A549 (cell line): Measurements from ENCODE around the gene TMEM41B. TPM values are rescaled to one million over a fixed set of nuclear protein-coding genes. Genes with fewer than 3 reads are reported as not detected.
A peak's percentile ranks its signal among the peaks of the same experiment; 100 is the strongest.

Source experiments
- ATAC-seq, 2 experiments: fragments of 200-7000 bp in 1 of 2; fragments of >200 bp in 1 of 2; cut with Nextera tagmentation in 1 of 2; cut with Tn5 transposase in 1 of 2; 3 replicates each; pipeline versions ENCODE4 v1.8.0 to v1.9.1; 2018 to 2020; ENCODE audit warnings: mild to moderate bottlenecking in 1 of 2, moderate library complexity in 1 of 2
- CTCF ChIA-PET: fragments of 300-600 bp; sonication (Branson Sonifier 250); formaldehyde crosslinking; extraction: SDS; loops from one replicate; lab custom pipeline; 2021; ENCODE audit warnings: antibody characterized with exemption, inconsistent platforms; lab: Yijun Ruan, JAX
- POLR2A ChIA-PET: fragments of 350-600 bp; formaldehyde crosslinking; extraction: SDS; loops from one replicate; lab custom pipeline; 2021; ENCODE audit warnings: antibody characterized with exemption, inconsistent platforms; lab: Yijun Ruan, JAX
- DNase-seq, 2 experiments: peaks; one replicate each; pipeline versions ENCODE4 v3.0.0 to v3.0.0-alpha.2; 2011 to 2016; ENCODE audit warnings: low read depth in 1 of 2, low spot score in 1 of 2
- FAIRE-seq: peaks from 2 replicates; lab custom pipeline; 2011; peaks lifted over from hg19 to GRCh38; lab: Jason Lieb, UNC
- H3K27ac ChIP-seq, 2 experiments: fragments of >200 bp; sonication (Bioruptor Twin); formaldehyde crosslinking; 3 replicates each; pipeline ENCODE4 v1.5.1; 2016 to 2017
- H3K4me1 ChIP-seq: fragments of >200 bp; sonication (Bioruptor Twin); formaldehyde crosslinking; 3 replicates; pipeline ENCODE4 v1.6.1; 2016
- H3K4me2 ChIP-seq: fragments of >200 bp; sonication (Bioruptor Twin); formaldehyde crosslinking; 3 replicates; pipeline ENCODE4 v1.6.1; 2016
- H3K4me3 ChIP-seq: fragments of >200 bp; sonication (Bioruptor Twin); formaldehyde crosslinking; 3 replicates; pipeline ENCODE4 v1.5.1; 2016
- H3K9me3 ChIP-seq: fragments of >200 bp; sonication (Bioruptor Twin); formaldehyde crosslinking; 3 replicates; pipeline ENCODE4 v1.6.1; 2016
- ATOH8 ChIP-seq: fragments of 250-450 bp; sonication (Bioruptor Pico); IDR thresholded peaks from 2 replicates; pipeline ENCODE4 v1.5.0; 2020; ENCODE audit warnings: low read depth, mild to moderate bottlenecking, moderate library complexity
- BCL3 ChIP-seq: fragments of >200 bp; sonication (Bioruptor Twin); formaldehyde crosslinking; IDR thresholded peaks from 3 replicates; pipeline ENCODE4 v1.6.1; 2016
- CHD2 ChIP-seq: fragments of 150-350 bp; IDR thresholded peaks from 2 replicates; pipeline ENCODE4 v1.6.1; 2014; ENCODE audit warnings: low read length; ENCODE audit not compliant: partially characterized antibody
- CHD4 ChIP-seq: fragments of 200-600 bp; sonication (generic); IDR thresholded peaks from 2 replicates; pipeline ENCODE4 v1.6.1; 2016; ENCODE audit warnings: antibody characterized with exemption, mild to moderate bottlenecking, borderline replicate concordance
- EHF ChIP-seq: fragments of 250-450 bp; sonication (Bioruptor Pico); IDR thresholded peaks from 2 replicates; pipeline ENCODE4 v1.5.0; 2020; ENCODE audit warnings: mild to moderate bottlenecking
- ELK1 ChIP-seq: fragments of 150-350 bp; IDR thresholded peaks from 2 replicates; pipeline ENCODE4 v1.6.1; 2014; ENCODE audit warnings: low read depth, mild to moderate bottlenecking, low read length
- ESRRA ChIP-seq: fragments of 150-350 bp; IDR thresholded peaks from 2 replicates; pipeline ENCODE4 v1.6.1; 2014; ENCODE audit warnings: mild to moderate bottlenecking, low read length, borderline replicate concordance
- FOSL2 ChIP-seq, 2 experiments: fragments of 450-650 bp in 1 of 2; fragments of >200 bp in 1 of 2; sonication (Bioruptor Twin) in 1 of 2; formaldehyde crosslinking; IDR thresholded peaks; 2 replicates each; pipeline versions ENCODE4 v1.5.0 to v1.6.1; 2016 to 2020; ENCODE audit warnings: mild to moderate bottlenecking in 1 of 2, moderate library complexity in 1 of 2
- FOXS1 ChIP-seq: fragments of 250-450 bp; sonication (Bioruptor Pico); IDR thresholded peaks from 2 replicates; pipeline ENCODE4 v1.5.0; 2020; ENCODE audit warnings: mild to moderate bottlenecking, moderate library complexity
- GATA3 ChIP-seq: IDR thresholded peaks from 2 replicates; pipeline ENCODE4 v1.6.1; 2012; ENCODE audit warnings: borderline replicate concordance
- HDAC2 ChIP-seq: fragments of 200-600 bp; sonication (generic); IDR thresholded peaks from 2 replicates; pipeline ENCODE4 v1.6.1; 2016
- HEYL ChIP-seq: fragments of 250-450 bp; sonication (Bioruptor Pico); IDR thresholded peaks from 2 replicates; pipeline ENCODE4 v1.8.0; 2021; ENCODE audit warnings: mild to moderate bottlenecking, moderate library complexity
- HOXB13 ChIP-seq: fragments of 250-450 bp; sonication (Bioruptor Pico); IDR thresholded peaks from 2 replicates; pipeline ENCODE4 v1.5.0; 2020; ENCODE audit warnings: low read depth, mild to moderate bottlenecking, moderate library complexity
- HOXB5 ChIP-seq: fragments of 250-450 bp; sonication (Bioruptor Pico); IDR thresholded peaks from 2 replicates; pipeline ENCODE4 v1.5.0; 2020; ENCODE audit warnings: mild to moderate bottlenecking, moderate library complexity
- JUN ChIP-seq, 2 experiments: fragments of >200 bp; sonication (Bioruptor Twin); formaldehyde crosslinking; IDR thresholded peaks; 2 replicates in 1 of 2; 3 replicates in 1 of 2; pipeline ENCODE4 v1.6.1; 2016 to 2017
- KDM5A ChIP-seq: fragments of 200-600 bp; sonication (generic); IDR thresholded peaks from 2 replicates; pipeline ENCODE4 v1.6.1; 2016; ENCODE audit warnings: antibody characterized with exemption, mild to moderate bottlenecking
- MAX ChIP-seq: IDR thresholded peaks from 2 replicates; pipeline ENCODE4 v1.6.1; 2012
- PHF8 ChIP-seq: fragments of 200-600 bp; sonication (generic); IDR thresholded peaks from 2 replicates; pipeline ENCODE4 v1.6.1; 2016; ENCODE audit warnings: low read depth, mild to moderate bottlenecking, antibody characterized with exemption, moderate library complexity, borderline replicate concordance
- POLR2A ChIP-seq: IDR thresholded peaks from 2 replicates; pipeline ENCODE4 v1.6.1; 2012; ENCODE audit warnings: mild to moderate bottlenecking, low read length
- RAD21 ChIP-seq, 2 experiments: fragments of >200 bp in 1 of 2; sonication (Bioruptor Twin) in 1 of 2; formaldehyde crosslinking in 1 of 2; IDR thresholded peaks in 1 of 2; conservative IDR thresholded peaks in 1 of 2; 2 replicates in 1 of 2; 3 replicates in 1 of 2; pipeline ENCODE4 v1.6.1; 2012 to 2018; ENCODE audit warnings: inconsistent platforms in 1 of 2
- RARB ChIP-seq: fragments of 250-450 bp; sonication (Bioruptor Pico); IDR thresholded peaks from 2 replicates; pipeline ENCODE4 v1.8.0; 2021; ENCODE audit warnings: mild to moderate bottlenecking, moderate library complexity
- RNF2 ChIP-seq: fragments of 200-600 bp; sonication (generic); IDR thresholded peaks from 2 replicates; pipeline ENCODE4 v1.6.1; 2016; ENCODE audit warnings: low read depth, mild to moderate bottlenecking, antibody characterized with exemption, moderate library complexity, borderline replicate concordance
- TP53 ChIP-seq: fragments of 250-450 bp; sonication (Bioruptor Pico); IDR thresholded peaks from 2 replicates; pipeline ENCODE4 v1.5.0; 2021; ENCODE audit warnings: mild to moderate bottlenecking, moderate library complexity
- ZNF302 ChIP-seq: fragments of 250-450 bp; sonication (Bioruptor Pico); IDR thresholded peaks from 2 replicates; pipeline ENCODE4 v1.9.0; 2021; ENCODE audit warnings: inconsistent platforms, mild to moderate bottlenecking, moderate library complexity
- ZSCAN20 ChIP-seq: fragments of 250-450 bp; sonication (Bioruptor Pico); IDR thresholded peaks from 2 replicates; pipeline ENCODE4 v1.8.0; 2022; ENCODE audit warnings: mild to moderate bottlenecking, moderate library complexity
- WGBS: methylation state at CpG from one replicate; pipeline ENCODE4 v1.1.6; 2017; ENCODE audit errors: missing lambda C conversion rate; 5-methylcytosine and 5-hydroxymethylcytosine counted together
- polyA plus RNA-seq, 4 experiments: library from polyadenylated mRNA; depleted of rRNA in 3 of 4; stranded (reverse); fragments of >200 nt; fragmentation: RNase III in 1 of 4; extraction: RNeasy Plus Mini Kit Qiagen cat#74134 plus additional on column Dnase treatment in 1 of 4; gene quantifications; 2 replicates in 3 of 4; 3 replicates in 1 of 4; pipeline ENCODE4 v1.2.3, GENCODE V29; 2011 to 2017
- TF ChIP-seq, protein P1 (sequence below): fragments of >200 bp; sonication (Bioruptor Twin); formaldehyde crosslinking; IDR thresholded peaks from 2 replicates; pipeline ENCODE4 v1.6.1; 2016
- TF ChIP-seq, protein P2 (sequence below): fragments of 450-650 bp; IDR thresholded peaks from 2 replicates; pipeline ENCODE4 v1.6.1; 2014; ENCODE audit warnings: antibody characterized with exemption
- TF ChIP-seq, protein P3 (sequence below): fragments of 250-450 bp; sonication (Bioruptor Pico); IDR thresholded peaks from 2 replicates; pipeline ENCODE4 v1.5.0; 2021; ENCODE audit warnings: mild to moderate bottlenecking, moderate library complexity, borderline replicate concordance
- TF ChIP-seq, protein P4 (sequence below): IDR thresholded peaks from 2 replicates; pipeline ENCODE4 v1.6.1; 2012; ENCODE audit warnings: low read depth, borderline replicate concordance

Gene TMEM41B
- polyA plus RNA-seq, 2 of the 4 experiments (the other 2 are of a cell fraction): 51.6 to 71.4 TPM

DNA sequence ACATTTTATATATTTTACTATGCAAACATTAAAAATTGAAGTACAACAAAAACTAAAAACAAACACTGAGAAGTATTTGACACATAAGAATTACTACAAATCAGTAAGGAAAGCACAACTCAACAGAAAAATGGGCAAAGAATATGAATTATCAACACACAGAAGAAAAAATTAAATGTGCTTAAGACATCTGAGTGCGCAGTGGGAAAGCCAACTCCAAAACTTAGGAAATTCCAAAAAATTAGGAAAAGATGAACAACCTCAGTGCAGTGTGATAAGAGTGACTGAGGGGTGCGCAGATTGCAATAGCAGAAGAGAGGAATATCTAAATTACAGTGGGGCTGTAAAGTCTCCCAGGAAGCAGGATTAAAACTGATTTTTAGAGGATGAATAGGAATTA, 1.9 kb upstream of the TMEM41B start:
- TF ChIP-seq, protein P1, sequence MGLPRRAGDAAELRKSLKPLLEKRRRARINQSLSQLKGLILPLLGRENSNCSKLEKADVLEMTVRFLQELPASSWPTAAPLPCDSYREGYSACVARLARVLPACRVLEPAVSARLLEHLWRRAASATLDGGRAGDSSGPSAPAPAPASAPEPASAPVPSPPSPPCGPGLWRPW: no peak
- TF ChIP-seq HOXB5 (CRISPR knock-in tag): no peak
- no peak for TF ChIP-seq EHF (CRISPR knock-in tag)
- no peak for TF ChIP-seq RARB (CRISPR knock-in tag)
- no peak for TF ChIP-seq RNF2
- no peak for TF ChIP-seq GATA3
- no peak for TF ChIP-seq ATOH8
- TF ChIP-seq HOXB13: no peak
- TF ChIP-seq, protein P2, sequence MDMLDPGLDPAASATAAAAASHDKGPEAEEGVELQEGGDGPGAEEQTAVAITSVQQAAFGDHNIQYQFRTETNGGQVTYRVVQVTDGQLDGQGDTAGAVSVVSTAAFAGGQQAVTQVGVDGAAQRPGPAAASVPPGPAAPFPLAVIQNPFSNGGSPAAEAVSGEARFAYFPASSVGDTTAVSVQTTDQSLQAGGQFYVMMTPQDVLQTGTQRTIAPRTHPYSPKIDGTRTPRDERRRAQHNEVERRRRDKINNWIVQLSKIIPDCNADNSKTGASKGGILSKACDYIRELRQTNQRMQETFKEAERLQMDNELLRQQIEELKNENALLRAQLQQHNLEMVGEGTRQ: no peak
- no peak for TF ChIP-seq TP53 (CRISPR knock-in tag)
- Histone ChIP-seq H3K4me3 (no peak overlapping the region), H3K27ac (peak overlapping the region in 1 of 2 experiments; percentile 42; a peak in 1 of 6 replicates), H3K9me3 (no peaks in the 10 kb centered on the region), H3K4me2 (no peak overlapping the region), H3K4me1 (peaks cover 47% of the 10 kb centered on the region)
- ChIA-PET POLR2A (interaction anchor here (1.7 kb wide), 1 partner anchor 145 kb away, joined by 9 read pairs; the partner anchor contains the start of gene ZNF143), CTCF (interaction anchor here (1.2 to 1.4 kb wide), 2 partner anchors 8 to 10 kb away, joined by 3 read pairs; no protein-coding TSS in a partner anchor)
- no peak for ATAC-seq
- no peak for DNase-seq
- no peak for FAIRE-seq
- WGBS: 92% methylated on average over 2 of the region's 2 CpGs

GRCh38 chr11:9315078-9315688, 790 bp upstream of the TMEM41B start:
- Histone ChIP-seq H3K9me3 (no peaks in the 10 kb centered on the region), H3K4me1 (peaks cover 46% of the 10 kb centered on the region), H3K4me2 (peak overlapping the region; percentile 97), H3K4me3 (peak overlapping the region; percentile 78), H3K27ac (peak overlapping the region; percentile 93 to 96)
- ATAC-seq: peak in 1 of 2 experiments; percentile 11; a peak in 1 of 6 replicates
- POLR2A ChIA-PET: interaction anchor here (0.8 to 1.7 kb wide), 7 partner anchors 11 to 146 kb away, joined by 3 to 11 read pairs (median 4); partner anchors contain the start of genes IPO7 and ZNF143
- CTCF ChIA-PET: interaction anchor here (0.8 to 1.6 kb wide), 10 partner anchors 8 to 595 kb away, joined by 3 to 9 read pairs (median 3); partner anchors contain the start of gene IPO7
- no peak for FAIRE-seq
- 70% methylated on average over 16 of the region's 16 CpGs for WGBS
- peak in 1 of 2 experiments; percentile 28 for DNase-seq
- no peak for TF ChIP-seq HOXB13
- TF ChIP-seq ESRRA: no peak
- no peak for TF ChIP-seq HDAC2
- no peak for TF ChIP-seq MAX
- no peak for TF ChIP-seq ZSCAN20
- no peak for TF ChIP-seq FOSL2 (IDR thresholded peaks at IDR 0.05)
- no peak for TF ChIP-seq FOSL2 (CRISPR knock-in tag; IDR thresholded peaks at IDR 0.05)
- TF ChIP-seq HEYL (CRISPR knock-in tag): 0 out of 2 replicates have a peak, but pooled peaks have one; percentile 23
- TF ChIP-seq PHF8: 0 out of 2 replicates have a peak, but pooled peaks have one; percentile 22
- no peak for TF ChIP-seq GATA3
- TF ChIP-seq ZNF302 (CRISPR knock-in tag): 0 out of 2 replicates have a peak, but pooled peaks have one; percentile 31
- no peak for TF ChIP-seq JUN (IDR thresholded peaks at IDR 0.05)
- no peak for TF ChIP-seq ELK1
- TF ChIP-seq, protein P3, sequence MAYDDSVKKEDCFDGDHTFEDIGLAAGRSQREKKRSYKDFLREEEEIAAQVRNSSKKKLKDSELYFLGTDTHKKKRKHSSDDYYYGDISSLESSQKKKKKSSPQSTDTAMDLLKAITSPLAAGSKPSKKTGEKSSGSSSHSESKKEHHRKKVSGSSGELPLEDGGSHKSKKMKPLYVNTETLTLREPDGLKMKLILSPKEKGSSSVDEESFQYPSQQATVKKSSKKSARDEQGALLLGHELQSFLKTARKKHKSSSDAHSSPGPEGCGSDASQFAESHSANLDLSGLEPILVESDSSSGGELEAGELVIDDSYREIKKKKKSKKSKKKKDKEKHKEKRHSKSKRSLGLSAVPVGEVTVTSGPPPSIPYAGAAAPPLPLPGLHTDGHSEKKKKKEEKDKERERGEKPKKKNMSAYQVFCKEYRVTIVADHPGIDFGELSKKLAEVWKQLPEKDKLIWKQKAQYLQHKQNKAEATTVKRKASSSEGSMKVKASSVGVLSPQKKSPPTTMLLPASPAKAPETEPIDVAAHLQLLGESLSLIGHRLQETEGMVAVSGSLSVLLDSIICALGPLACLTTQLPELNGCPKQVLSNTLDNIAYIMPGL: no peak
- no peak for TF ChIP-seq CHD2
- no peak for TF ChIP-seq FOXS1 (CRISPR knock-in tag)
- TF ChIP-seq CHD4: no peak
- TF ChIP-seq BCL3: no peak; the same call in 2 of the 3 replicates
- TF ChIP-seq KDM5A: no peak
- no peak for TF ChIP-seq RAD21 (conservative IDR thresholded peaks at IDR 0.05 in 1 of 2, IDR thresholded peaks at IDR 0.05 in 1 of 2)
- TF ChIP-seq, protein P4, sequence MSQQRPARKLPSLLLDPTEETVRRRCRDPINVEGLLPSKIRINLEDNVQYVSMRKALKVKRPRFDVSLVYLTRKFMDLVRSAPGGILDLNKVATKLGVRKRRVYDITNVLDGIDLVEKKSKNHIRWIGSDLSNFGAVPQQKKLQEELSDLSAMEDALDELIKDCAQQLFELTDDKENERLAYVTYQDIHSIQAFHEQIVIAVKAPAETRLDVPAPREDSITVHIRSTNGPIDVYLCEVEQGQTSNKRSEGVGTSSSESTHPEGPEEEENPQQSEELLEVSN: no peak
- TF ChIP-seq TP53 (CRISPR knock-in tag): peak; percentile 78; the same call in 1 of the 2 replicates
- no peak for TF ChIP-seq POLR2A
